HG03354 (cell line): ENCODE data around the gene GRM2.
A peak's percentile ranks its signal among the peaks of the same experiment; 100 is the strongest.
"Not testable (repeated sequence)": the region's sequence is repeated elsewhere in the genome, so short reads cannot be mapped to it uniquely, and the experiment has no call there.

Experiments
- ATAC-seq: cut with Tn5 transposase; IDR thresholded peaks from one replicate; pipeline ENCODE4 v1.9.1; 2021; ENCODE audit warnings: mild to moderate bottlenecking; ENCODE audit not compliant: unreplicated experiment, poor library complexity, severe bottlenecking

GRM2 gene

DNA sequence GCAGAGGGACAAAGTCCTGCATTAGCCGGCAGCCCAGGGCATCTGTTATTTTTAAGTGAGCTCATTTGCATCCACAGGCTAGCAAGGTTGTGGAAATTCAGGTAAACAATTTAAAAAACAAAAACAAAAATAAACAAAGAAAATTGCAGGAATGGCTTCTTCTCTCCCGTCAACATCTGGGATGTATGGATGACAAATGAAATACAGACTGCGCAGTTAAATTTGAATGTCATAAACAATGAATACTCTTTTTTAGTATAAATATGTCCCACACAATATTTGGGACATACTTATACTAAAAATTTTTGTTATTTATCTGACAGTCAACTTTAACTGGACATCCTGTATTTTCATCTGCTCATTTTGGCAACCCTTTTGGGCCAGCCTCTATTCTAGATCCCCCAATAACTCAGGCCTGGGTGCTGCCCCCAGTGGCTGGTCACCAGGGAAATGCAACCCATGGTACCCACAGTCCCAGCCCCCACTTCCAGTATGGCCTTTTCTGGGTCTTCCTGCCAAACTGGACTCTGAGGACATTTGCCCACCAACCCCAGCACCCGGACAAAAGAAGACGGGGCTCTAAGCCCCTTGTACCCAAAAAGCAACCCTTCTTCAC, 12.7 kb downstream of the GRM2 start:
- no peak for ATAC-seq

DNA sequence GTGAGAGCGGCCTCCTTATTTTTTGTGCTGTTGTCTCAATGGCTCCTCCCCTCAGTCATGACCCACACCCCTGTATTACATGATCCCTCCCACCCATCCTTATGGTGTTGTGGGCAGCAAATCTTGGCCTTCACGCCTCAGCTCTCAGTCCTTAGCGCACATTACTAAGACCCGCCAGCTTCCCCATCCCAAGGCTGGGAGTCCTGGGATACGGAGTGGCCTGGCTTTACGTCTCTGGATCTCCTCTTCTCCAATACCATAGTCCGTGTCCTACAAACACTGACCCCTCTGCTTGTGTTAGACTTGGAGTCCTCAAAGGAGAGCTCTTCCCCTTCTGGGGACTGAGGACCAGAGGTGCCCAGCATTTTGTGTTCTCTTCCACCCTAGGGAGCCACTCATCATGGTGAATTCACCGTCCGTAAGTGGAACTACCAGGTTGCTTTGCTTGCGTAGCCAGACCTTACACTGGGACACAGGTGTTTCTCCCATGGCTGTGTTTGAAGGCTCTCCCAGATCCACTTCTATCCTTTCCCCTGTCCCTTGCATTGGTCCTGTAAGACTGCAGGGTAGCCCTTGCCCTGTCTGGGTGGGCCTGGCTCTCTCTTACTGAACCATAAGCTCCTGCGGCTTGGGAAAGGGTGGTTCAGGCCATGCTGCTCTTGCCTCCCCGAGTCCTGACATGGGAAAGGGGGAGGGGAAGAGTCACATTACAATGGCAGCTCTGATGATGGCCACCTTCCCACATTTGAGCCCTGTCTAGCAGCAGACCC, 13.6 kb downstream of the GRM2 start:
- ATAC-seq: no peak

DNA sequence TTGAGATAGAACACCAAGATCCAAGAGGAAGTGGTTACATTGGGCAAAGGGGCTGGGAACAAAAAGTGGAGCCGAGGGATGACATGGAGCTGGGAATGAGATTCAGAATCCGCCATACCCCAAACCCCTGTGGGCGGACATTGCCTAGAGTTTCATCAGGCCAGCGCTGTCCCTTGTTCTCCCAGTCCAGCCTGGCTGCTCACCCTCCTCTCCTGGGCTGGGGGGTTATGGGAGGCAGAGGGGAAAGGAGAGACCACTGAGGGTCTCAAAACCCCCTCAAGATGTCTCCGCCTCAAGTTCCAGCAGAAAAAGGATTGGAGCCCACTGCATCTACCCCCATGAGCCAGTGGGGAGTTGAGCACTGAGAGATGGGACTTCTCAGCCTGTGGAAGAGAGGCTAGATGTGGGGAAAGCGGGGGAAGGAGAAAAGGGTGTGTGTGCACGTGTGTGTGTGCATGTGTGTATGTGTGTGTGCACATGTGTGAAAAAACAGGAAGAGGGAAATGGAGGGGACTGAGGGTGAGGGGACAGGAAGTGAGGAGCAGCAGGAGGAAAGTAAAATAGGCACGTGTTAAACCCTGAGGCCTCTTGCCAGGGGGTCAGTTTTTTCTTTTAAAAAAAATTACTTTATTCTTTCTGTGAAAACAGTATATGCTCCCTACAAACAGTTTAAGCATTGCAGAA, 14.3 kb downstream of the GRM2 start:
- no peak for ATAC-seq

DNA sequence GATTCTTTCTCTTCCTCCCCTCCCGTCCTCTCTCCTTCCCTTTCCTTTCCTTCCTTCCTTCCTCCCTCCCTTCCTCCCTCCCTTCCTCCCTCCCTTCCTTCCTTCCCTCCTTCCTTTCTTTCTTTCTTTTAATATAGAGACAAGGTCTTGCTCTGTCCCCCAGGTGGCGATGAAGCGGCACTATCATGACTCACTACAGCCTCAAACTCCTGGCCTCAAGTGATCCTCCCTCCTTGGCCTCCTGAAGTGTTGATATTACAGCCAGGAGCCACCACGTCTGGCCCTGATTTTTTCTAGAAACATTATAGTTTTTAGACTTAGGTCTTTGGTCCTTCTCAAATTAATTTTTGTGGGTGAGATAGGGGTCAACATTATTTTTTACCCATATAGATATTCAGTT, 15.5 kb downstream of the GRM2 start:
- no peak for ATAC-seq

DNA sequence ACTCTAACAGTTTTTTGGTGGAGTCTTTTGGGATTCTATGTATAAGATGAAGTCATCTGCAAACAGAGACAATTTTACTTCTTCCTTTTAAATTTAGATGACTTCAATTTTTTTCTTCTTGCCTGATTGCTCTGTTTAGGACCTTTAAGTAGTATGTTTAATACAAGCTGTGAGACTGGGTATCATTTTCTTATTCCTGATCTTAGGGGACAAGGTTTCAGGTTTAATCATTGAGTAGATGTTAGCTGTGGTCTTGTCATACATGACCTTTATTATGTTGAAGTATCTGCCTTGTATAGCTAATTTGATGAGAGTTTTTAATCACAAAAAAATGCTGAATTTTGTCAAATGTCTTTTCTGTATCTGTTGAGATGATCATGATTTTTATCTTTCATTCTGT, 20.6 kb downstream of the GRM2 start:
- no peak for ATAC-seq

DNA sequence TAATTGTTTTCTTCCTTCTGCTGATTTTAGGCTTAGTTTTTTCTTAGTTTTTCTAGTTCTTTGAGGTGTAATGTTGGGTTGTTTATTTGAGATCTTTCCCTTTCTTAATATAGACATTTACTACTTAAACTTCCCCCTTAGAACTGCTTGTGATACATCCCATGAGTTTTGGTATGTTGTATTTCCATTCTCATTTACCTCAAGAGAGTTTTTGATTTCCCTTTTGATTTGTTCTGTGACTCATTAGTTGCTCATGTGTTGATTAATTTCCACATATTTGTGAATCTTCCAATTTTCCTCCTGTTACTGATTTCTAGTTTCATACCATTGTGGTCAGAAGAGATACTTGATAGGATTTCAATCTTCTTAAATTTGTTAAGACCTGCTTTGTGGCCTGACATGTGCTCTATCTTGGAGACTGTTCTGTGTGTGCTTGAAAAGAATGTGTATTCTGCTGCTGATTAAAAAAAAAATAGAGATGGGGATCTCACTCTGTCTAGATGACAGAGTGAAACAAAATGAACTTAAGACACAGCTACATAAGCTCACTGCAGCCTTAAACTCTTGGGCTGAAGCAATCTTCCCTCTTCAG, 22.3 kb downstream of the GRM2 start:
- ATAC-seq: no peak

DNA sequence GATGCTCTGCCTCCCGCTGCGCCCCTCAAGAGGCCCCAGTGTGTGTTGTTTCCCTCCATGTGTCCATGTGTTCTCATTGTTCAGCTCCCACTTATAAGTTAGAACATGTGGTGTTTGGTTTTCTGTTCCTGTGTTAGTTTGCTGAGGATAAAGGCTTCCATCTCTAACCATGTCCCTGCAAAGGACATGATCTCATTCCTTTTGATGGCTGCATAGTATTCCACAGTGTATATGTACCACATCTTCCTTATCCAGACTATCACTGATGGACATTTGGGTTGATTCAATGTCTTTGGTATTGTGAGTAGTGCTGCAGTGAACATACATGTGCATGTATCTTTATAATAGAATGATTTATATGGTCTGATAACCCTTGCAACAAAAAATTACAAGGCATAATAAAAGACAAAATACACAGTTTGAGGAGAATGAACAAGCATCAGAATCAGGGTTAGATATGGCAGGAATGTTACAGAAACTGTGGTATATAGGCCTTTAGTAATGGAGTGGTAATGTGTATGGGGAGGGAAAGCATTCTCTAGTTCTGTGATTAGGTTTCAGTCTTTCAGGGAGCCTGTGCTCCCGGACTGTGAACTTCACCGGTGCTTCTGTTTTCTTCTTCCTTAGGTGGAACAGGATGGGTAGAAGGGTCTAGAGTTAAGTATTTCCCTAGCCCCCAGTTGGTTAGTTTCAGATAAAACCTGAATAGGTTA, 27.1 kb downstream of the GRM2 start:
- no peak for ATAC-seq

DNA sequence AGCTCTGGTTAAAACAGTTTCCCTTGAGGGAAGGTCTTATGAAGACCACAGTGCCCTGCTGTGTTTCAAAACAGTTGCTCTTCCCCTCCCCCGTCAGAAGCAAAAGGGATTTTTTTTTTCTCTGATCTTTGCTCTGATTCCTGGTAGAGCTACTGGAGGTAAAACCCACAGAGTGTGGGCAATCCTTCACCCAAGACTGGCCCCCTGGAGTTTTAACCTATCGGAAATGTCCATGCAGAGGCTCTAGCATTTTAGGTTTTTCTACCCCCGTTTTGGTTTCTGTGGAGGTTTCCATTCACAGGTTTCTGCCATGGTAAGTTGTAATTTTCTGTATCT, 27.7 kb downstream of the GRM2 start:
- ATAC-seq: no peak

DNA sequence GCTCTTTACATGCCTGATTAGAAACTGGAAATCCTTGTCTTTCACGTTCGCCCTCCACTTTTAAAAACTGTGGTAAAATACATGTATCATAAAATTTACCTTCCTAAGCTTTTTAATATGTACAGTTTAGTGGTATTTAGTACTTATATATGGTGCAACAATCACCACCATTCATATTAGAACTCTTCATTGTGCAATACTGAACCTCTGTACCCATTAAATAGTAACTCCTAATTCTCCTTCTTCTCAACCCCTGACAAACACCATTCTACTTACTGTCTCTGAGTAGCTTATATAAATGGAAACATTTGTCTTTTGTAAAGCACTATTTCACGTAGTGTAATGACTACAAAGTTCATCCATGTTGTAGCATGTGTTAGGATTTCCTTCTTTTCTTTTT, 28.2 kb downstream of the GRM2 start:
- no peak for ATAC-seq

DNA sequence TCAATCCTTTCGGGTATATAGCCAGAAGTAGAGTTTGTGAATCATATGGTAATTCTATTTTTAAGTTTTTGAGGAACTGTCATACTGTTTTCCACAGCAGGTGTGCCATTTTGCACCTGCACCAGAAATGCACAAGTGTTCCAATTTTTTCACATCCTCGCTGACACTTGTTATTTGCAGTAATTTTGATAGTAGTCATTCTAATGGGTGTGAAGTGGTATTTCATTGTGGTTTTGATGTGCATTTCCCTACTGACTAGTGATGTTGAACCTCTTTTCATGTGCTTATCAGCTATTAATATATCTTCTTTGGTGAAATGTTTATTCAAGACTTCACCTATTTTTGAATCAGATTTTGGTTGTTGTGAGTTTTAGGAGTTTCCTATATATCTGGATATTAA, 29.1 kb downstream of the GRM2 start:
- no peak for ATAC-seq

DNA sequence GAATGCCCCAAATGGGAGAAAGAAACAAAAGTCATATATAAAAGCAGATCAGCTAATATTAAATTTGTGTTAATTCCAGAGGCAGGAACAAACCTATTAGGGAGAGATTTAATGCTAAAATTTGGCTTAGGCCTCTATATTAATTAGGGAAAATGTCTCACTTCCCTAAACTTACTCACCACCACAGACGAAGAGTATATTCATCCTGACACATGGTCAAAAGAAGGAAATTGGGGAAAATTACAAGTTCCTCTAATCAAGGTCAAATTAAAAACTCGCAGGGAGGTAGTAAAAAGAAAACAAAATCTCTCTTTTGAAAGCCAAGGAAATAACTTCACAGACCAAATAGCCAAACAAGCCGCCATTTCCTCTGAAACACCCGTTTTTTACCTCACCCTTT, 32.2 kb downstream of the GRM2 start:
- no peak for ATAC-seq

DNA sequence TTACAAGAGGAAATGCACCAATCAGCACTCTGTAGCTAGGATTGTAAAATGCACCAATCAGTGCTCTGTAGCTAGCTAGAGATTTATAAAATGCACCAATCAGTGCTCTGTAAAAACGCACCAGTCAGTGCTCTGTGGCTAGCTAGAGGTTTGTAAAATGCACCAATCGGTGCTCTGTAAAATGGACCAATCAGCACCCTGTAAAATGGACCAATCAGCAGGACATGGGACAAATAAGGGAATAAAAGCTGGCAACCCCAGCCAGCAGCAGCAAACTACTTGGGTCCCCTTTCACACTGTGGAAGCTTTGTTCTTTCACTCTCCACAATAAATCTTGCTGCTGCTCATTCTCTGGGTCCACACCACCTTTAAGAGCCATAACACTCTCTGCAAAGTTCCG, 35.5 kb downstream of the GRM2 start:
- not testable (repeated sequence) for ATAC-seq

DNA sequence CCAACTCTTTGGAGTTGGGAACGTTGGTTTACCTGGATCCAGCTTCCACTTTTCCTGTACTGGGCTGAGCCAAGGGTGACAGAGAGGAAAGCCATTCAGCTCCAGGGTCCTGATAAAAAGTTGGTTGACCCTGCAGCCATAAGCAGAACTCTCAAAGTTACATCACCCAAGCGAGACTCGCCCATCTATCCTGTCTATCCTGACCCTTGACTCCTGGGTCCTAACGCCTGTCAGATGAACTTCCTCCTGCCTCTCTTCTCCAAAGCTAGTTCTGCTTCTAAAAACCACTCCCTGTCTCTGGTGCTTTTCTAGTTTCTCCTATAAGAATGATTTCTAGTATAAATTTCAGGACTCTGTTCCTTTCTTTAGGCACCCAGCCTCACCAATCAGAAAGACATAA, 36.1 kb downstream of the GRM2 start:
- not testable (repeated sequence) for ATAC-seq

DNA sequence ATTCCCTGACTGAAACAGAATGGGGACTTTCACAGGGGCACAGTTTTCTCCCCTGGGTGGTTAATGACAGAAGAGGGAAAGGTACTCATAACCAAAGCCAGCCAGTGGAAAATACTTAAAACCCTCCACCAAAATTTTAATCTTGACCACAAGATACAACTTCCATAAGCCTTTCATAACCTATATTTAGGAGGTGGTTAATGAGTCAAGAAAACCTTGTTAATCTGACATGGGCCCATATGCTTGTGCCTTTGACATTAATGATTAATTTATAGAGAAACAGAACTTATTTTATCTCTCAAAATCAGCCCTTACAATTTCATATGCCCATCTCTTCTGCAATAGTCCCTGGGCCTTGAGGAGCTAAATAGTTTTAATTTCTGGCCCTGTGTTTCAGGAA, 41.0 kb downstream of the GRM2 start:
- no peak for ATAC-seq

DNA sequence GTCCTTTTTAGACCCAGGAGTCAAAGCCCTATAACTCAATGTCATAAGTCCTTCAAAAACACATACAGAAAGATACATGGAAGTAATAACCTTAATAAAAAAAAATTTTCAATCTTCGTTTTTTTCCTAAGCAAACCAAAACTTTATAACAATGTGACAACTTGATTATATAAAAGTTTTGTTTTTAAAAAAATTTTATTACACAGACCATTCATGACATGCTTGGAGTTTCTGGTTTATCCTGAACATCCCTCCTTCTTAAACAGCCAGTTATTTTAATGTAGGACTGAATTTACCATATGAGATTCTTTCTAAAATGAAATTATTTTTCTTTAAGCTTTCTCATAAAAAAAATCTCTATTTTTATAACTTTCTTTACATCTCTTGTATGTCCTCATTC, 41.5 kb downstream of the GRM2 start:
- no peak for ATAC-seq

DNA sequence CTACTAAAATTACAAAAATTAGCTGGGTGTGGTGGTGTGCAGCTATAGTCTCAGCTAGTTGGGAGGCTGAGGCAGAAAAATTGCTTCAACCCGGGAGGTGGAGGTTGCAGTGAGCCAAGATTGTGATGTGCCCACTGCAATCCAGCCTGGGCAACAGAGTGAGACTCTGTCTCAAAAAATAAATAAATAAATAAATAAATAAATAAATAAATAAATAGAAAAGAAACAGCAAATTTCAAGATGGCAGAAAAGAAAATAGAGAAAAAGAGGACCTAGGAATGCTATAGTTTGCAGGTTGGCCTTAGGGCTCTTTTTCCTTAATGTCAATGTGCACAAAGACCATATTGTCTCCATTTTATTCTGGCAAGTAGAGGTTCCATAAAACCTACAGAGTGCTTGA, 44.0 kb downstream of the GRM2 start:
- ATAC-seq: no peak

DNA sequence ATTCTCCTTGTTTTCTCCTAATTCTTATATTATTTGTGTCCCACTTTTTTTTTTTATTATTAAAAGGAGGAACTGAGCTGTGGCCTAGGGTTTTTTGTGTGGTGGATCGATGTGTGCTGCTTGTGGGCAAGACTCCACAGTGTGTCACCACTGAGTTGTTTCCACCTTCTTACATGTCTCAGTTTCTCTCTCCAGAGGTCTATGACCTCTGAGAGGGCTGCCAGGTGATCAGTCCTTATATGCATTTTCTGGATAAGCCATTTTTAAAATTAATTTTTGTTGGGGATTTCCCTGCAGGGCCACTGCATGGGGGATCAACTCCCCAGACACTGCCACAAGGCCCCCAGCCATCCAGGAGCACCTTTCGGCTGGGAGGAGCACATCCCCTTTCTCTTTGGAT, 44.4 kb downstream of the GRM2 start:
- ATAC-seq: peak; percentile 55

DNA sequence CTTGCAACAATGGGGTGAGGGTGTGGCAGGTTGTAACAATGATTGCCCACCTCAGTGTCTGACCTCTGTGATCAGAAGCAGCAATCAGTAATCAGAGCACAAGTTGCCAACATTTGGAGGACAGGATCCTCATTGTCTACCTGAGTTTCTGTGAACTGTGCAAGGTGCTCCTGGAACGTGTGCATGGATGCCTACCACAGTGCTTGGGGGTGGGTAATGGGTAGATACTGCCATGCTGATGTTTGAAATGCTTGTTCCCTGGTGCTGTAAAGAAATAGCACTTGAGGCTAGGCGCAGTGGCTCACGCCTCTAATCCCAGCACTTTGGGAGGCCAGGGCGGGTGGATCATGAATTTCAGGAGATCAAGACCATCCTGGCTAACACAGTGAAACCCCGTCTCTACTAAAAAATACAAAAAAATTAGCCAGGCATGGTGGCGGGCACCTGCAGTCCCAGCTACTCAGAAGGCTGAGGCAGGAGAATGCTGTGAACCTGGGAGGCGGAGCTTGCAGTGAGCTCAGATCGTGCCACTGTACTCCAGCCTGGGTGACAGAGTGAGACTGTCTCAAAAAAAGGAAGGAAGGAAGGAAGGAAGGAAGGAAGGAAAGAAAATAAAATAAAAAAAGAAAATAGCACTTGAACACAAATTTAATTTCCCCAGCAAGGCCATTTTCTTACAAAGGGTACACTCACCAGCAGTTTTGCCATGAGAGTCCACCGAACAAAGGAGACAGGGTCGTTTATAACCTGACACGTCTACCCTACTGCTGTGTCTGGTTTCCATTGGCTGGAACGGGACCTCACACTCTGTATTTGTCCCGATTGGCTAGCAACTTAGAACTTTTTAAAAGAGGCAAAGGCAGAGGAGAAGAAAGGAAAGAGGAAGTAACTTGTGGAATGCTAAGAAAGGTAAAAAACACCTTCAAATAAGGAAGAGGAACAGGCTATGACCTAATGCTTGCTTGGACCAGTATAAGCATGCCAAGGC, 47.2 kb downstream of the GRM2 start:
- not testable (repeated sequence) for ATAC-seq

DNA sequence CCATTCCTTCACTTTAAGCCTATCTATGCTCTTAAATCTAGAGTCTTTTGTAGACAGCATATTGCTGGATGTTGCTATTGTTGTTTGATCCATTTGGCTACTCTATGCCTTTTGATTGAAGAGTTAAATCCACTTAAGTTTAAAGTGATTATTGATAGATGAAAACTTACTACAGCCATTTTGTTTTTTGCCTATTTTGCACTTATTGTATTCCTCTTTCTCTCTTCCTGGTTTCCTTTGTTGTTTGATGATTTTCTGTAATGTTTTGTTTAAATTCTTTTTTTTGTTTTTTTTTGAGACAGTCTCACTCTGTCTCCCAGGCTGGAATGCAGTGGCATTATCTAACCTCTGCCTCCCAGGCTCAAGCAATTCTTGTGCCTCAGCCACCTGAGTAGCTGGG, 52.3 kb downstream of the GRM2 start:
- no peak for ATAC-seq
